Memory B cell (primary cell): Measurements from ENCODE around the gene SUMO3.

Experiments
- ATAC-seq: fragments of 150-1000 bp; cut with Tn5 transposase; 2 replicates; pipeline ENCODE4 v1.10.0; 2021; ENCODE audit warnings: low read depth, mild to moderate bottlenecking, moderate library complexity
- DNase-seq, 2 donors: peaks; one replicate each; pipeline ENCODE4 v3.0.0; 2022; ENCODE audit warnings: low spot score in 2 of 2
- H3K27ac Mint-ChIP-seq: one replicate; pipeline ENCODE4 v1.8.0; 2022; ENCODE audit warnings: mild to moderate bottlenecking, moderate library complexity, mixed read lengths
- H3K27me3 Mint-ChIP-seq: one replicate; pipeline ENCODE4 v1.8.0; 2022; ENCODE audit warnings: mixed read lengths
- H3K36me3 Mint-ChIP-seq: one replicate; pipeline ENCODE4 v1.8.0; 2022; ENCODE audit warnings: mild to moderate bottlenecking, mixed read lengths
- H3K4me1 Mint-ChIP-seq: one replicate; pipeline ENCODE4 v1.8.0; 2022; ENCODE audit warnings: mixed read lengths
- H3K4me3 Mint-ChIP-seq: one replicate; pipeline ENCODE4 v1.8.0; 2022; ENCODE audit warnings: mild to moderate bottlenecking, moderate library complexity, mixed read lengths
- H3K9me3 Mint-ChIP-seq: one replicate; pipeline ENCODE4 v1.8.0; 2022; ENCODE audit warnings: mixed read lengths

The SUMO3 gene

DNA sequence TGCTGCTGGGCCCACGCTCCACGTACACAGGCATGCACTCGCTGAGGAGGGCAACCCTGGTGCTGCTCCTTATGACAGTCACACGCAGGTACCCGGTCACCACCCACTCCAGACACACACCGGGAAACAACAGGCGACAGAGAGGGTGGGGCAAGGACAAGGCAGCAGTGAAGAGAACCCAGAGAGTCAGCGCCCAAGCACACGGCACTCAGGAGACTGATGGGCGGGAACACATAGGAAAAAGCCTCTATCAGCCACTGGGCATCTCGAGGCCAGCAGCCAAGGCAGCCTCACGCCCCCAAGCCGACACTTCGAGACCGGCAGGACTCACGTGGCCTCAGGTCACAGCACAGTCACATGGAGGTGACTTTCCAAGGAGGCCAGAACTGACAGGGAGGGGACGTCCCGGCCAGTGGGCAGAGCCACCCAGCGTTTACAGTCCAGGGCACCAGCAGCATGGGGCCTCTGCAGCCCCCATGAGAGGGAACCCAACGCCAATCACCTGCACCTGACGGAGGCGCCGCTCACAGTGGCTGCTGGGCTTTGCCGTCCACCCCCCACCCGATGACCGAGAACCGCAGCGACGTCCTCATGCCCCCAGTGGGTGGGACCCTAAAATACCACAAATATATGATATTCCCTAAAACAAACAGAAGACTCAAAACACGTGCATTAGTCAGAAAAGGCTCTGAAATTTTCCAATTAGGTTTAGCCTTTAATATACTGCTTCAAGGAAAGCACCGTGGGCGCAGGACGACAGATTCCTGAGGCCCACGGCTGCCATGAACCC is 35.9 kb upstream of the SUMO3 start:
- no peak overlapping the region for H3K4me3 Mint-ChIP-seq
- no peak overlapping the region for H3K27ac Mint-ChIP-seq
- H3K9me3 Mint-ChIP-seq: no peaks in the 10 kb centered on the region
- DNase-seq (no peak), ATAC-seq (no peak)
- H3K27me3 Mint-ChIP-seq: no peaks in the 10 kb centered on the region
- H3K4me1 Mint-ChIP-seq: no peaks in the 10 kb centered on the region
- H3K36me3 Mint-ChIP-seq: peaks cover 23% of the 10 kb centered on the region

DNA sequence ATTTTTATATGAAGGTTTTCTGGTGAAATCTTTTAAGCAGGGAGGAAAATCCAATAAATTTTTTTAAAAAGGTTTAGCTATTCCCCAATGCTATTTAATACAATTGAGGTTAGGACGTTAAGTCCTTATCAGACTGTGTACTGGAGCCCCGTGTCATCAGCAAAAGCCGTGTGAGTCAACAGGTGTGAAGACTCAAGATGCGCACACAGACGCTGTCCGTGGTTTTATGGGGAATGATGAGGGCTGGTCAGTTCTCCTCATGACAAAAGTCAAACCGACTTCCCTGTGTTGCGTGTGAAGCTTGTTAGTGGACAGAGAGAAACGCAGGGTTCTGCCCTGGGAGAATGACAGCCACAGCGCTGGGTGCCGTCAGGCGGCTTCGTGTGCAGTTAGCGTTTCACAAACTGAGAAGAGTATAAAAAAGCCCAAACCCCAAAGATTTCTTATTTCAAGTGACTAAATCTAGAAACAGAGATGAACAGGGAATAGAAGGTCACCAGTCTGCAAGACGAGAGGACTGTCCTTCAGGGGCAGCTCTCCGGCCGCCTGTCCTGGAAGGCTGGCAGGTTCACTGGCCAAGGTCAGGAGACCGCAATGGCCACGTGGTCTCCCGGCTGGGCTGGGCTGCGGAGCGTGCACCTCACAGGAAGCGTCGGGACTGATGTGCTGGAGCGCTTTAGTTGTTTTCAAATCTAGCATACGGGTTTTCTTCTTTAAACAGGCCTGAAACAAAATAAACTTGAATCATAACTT is 33.2 kb upstream of the SUMO3 start:
- H3K27ac Mint-ChIP-seq: no peak overlapping the region
- no peaks in the 10 kb centered on the region for H3K9me3 Mint-ChIP-seq
- peaks cover 18% of the 10 kb centered on the region for H3K36me3 Mint-ChIP-seq
- ATAC-seq (no peak), DNase-seq (no peak)
- H3K4me1 Mint-ChIP-seq: peaks cover 4% of the 10 kb centered on the region
- H3K4me3 Mint-ChIP-seq: no peak overlapping the region
- H3K27me3 Mint-ChIP-seq: no peaks in the 10 kb centered on the region

DNA sequence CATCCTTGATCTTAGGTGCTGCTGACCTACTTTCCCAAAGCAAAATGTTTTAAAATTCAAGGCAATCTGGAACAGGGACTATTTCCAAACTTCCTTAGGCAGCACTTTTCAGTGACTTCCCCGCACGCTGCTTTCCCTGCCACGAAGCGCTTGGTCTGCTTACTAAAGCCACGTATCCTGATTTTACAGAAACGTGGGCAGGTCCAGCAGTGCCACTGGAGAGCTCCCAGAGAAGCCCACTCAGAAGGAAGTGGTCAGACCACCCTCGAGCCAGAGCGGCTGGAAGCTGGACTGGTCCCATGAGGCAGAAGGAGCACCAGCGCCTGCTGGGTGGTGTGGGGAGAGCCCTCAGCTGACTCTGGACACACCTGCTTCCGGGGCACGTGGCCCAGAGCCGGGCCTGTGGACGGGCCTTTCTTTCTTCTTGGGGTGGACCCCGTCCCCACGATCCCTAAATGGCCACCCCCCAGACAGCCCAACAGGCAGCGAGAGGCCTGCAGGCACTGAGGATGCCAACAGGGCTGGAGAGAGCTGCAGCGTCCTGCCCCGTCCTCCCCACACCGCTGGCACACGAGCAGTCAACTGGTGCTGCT is 32.4 kb upstream of the SUMO3 start:
- H3K36me3 Mint-ChIP-seq: peaks cover 15% of the 10 kb centered on the region
- DNase-seq: no peak
- no peak overlapping the region for H3K27ac Mint-ChIP-seq
- no peak for ATAC-seq
- peaks cover 4% of the 10 kb centered on the region for H3K4me1 Mint-ChIP-seq
- H3K9me3 Mint-ChIP-seq: no peaks in the 10 kb centered on the region
- no peak overlapping the region for H3K4me3 Mint-ChIP-seq
- no peaks in the 10 kb centered on the region for H3K27me3 Mint-ChIP-seq

DNA sequence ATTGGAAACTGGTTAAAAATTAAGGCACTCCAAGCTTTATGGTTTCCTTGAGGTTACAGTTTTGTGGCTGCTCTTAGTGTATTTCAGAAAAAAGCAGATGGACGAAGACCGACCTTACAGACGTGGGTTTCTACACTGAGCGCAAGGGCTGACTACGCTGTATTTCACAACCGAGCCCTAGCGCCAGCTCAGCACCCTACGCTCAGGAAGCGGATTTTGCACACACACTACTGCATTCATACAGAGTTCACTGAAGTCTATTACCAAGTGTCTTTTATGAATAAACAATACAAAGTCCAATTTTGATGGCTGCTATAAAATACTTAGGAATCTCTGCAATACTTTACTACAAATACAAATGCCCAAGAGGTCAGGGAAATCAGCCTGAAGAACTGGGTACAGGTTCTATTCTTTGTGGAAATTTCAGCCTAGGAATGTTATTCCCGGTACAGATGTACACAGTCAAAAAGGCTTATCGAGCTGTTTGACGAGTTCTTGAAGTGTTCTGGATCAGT is 31.8 kb upstream of the SUMO3 start:
- Mint-ChIP-seq H3K9me3 (no peaks in the 10 kb centered on the region), H3K27me3 (peaks cover 1% of the 10 kb centered on the region), H3K36me3 (peaks cover 10% of the 10 kb centered on the region), H3K27ac (no peak overlapping the region), H3K4me3 (no peak overlapping the region), H3K4me1 (peaks cover 4% of the 10 kb centered on the region)
- no peak for DNase-seq
- ATAC-seq: no peak

DNA sequence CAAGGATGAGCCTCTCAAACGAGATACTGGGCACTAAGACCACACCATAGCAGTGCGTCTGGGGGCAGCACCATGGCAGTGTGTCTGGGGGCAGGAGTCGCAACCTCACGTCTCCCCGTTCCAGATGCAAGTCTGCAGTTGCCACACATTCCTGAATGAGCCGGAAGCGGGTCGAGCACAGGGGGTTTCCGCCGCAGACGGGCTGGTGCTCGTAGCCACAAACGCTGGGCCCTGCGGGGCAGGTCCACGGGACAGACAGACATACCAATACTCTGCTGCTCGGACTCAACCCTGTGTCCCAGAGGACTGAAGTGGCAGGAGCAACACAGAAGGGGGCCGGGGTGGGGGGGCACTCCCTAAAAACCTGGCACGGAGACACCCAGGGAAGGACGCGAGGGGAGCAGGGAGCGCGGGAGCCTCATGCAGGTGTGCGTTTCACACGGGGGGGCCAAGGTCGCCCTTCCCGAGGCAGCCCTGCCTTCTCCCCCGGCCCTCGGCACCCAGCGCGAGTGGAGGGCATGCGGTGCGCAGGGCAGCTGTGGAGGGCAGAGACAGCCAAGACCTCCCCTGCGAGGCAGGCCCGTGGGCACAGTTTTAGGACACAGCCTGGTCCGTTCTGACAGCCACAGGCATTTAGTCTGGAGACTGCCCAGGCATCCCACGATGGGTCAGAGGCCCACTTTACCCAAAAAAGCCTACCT is 31.1 kb upstream of the SUMO3 start:
- peaks cover 4% of the 10 kb centered on the region for H3K4me1 Mint-ChIP-seq
- no peak overlapping the region for H3K4me3 Mint-ChIP-seq

DNA sequence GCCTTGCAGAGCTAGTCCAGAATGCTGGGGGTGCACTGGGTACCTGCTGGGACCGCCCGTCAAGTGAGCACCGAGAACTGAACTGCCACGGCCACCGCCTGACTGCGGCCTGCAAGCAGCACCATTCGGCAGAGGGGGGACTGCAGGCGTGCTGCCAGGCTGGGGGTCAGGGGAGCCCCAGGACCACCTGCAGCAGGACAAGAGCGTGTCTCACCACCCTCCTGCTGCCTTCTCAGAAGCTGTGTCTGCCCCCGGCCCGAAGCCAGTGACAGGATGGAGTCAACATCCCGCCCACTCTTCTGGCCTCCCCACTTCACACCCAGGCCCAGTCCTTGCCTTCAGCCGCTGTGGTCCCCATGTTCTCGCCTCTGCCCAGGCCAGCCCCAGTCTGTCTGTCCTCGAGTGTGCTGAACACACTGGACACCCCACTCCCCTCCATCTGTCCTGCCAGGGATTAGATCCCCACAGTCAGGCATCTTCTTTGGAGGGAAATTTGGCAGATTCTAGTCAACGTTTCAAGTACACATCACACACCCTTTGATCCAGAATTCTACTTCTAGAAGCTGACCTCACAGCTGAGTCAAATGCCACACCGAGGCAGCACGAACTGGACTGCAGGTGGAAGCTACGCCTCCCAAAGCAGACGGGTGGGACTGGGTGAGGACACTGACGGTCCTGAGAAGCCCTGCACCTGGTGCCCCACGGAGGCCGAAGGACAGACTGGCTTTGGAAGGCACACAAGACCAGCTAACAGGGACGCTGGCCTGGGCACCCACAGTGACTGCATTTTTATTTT is 29.6 kb upstream of the SUMO3 start:
- no peak for ATAC-seq

More for the DNA sequence above, 31.1 kb upstream of the SUMO3 start:
- no peak overlapping the region for H3K27ac Mint-ChIP-seq
- no peaks in the 10 kb centered on the region for H3K9me3 Mint-ChIP-seq
- DNase-seq (no peak), ATAC-seq (no peak)
- H3K36me3 Mint-ChIP-seq: peaks cover 7% of the 10 kb centered on the region
- peaks cover 3% of the 10 kb centered on the region for H3K27me3 Mint-ChIP-seq

DNA sequence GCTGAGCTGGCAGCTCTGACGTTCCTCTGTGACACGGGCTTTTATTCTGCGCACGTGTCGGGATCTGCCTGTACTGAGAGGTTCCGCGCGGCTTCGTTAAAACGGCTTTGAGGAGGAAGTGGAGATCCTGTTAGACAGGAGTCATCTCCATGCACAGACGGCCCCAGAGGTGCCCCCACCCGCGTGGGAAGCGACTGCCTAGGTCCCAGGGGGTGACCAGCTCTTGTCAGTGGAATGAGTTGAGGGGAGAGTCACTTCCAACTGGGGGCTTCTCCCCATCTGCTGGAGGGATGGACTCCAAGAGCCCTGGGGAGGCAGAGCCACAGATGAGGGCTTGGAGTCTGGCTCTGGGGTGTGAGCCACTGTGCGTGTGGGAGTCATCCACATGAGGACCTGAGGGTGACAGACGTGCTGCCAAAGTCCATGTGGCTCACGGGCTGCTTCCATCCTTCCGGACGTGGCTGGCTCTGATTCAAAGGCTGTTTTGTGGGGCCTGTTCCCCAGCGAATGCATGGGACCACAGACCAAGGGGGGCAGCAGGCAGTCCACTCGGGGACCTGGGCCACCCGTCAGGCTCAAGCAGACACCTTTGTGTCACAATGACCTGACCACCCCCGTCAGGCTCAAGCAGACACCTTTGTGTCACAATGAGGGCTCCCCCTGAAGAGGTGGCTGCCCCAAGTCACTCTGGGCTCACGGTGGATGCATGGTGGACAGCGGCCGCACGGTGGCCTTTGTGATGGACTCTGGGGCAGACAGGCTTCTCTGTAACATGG is 28.8 kb upstream of the SUMO3 start:
- H3K4me1 Mint-ChIP-seq: peaks cover 4% of the 10 kb centered on the region
- H3K9me3 Mint-ChIP-seq: no peaks in the 10 kb centered on the region
- H3K4me3 Mint-ChIP-seq: peak overlapping the region; percentile 54
- DNase-seq: peak in 1 of 2 donors; percentile 33
- ATAC-seq: peak; percentile 80
- H3K27me3 Mint-ChIP-seq: peaks cover 5% of the 10 kb centered on the region
- H3K27ac Mint-ChIP-seq: no peak overlapping the region
- H3K36me3 Mint-ChIP-seq: peaks cover 5% of the 10 kb centered on the region

More for the DNA sequence above, 29.6 kb upstream of the SUMO3 start:
- no peak for DNase-seq
- H3K4me3 Mint-ChIP-seq: peak overlapping the region; percentile 37
- H3K27ac Mint-ChIP-seq: no peak overlapping the region
- H3K27me3 Mint-ChIP-seq: peaks cover 4% of the 10 kb centered on the region
- peaks cover 5% of the 10 kb centered on the region for H3K36me3 Mint-ChIP-seq
- H3K9me3 Mint-ChIP-seq: no peaks in the 10 kb centered on the region
- H3K4me1 Mint-ChIP-seq: peaks cover 4% of the 10 kb centered on the region

DNA sequence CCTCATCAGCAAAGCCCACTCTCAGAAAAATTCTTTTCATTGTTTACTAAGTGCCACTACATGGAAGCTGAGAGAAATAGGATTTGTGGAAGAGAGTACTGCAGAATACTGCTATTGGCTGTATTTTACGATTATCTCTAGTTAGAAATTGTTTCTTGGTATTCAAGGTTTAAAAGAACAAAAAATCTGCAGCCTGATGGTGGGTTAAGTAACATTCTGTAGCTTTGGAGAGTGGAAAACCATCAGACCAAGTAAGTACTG is 28.3 kb upstream of the SUMO3 start:
- H3K27ac Mint-ChIP-seq: no peak overlapping the region
- no peak for DNase-seq
- H3K9me3 Mint-ChIP-seq: no peaks in the 10 kb centered on the region

DNA sequence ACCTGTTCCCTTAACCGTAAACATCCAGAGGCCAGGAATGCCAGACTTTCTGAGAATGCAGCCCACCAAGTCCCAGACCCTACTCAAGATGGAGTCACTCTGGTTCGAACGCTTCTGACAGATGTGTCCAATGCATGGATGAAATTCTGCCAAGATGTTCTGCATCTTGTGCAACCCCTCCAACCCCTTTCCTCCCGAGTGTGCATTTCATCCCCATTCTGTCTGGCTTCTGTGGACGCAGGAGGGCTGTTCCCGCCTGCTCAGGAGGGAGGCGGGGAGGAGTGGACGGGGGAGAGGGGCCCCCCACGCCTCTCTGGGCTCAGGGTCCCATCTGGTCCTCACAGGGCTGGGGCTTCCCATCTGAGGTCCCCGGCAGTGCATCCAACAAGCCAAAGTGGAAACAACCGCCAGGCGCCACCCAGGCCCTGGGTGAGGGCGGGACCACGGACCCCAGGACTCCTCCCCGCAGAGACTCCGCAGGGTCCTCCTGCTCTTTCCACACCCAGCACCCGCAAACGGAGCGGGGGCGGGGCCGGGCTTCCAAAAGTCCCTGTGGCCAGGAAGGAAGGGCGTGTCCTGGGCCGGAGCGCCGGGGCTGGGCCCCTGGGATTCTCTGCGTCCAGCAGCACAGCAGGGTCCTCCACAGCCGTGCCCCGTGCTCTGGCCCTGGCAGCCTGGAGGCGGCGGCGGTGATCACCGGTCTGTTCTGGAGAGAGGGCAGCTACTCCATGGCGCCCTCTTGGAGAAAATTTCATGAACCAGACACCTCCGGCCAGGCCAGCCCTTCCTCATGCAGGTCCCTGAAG is 27.8 kb upstream of the SUMO3 start:
- Mint-ChIP-seq H3K4me1 (peaks cover 4% of the 10 kb centered on the region), H3K27me3 (peaks cover 7% of the 10 kb centered on the region), H3K27ac (no peak overlapping the region), H3K36me3 (peaks cover 2% of the 10 kb centered on the region), H3K9me3 (no peaks in the 10 kb centered on the region), H3K4me3 (peak overlapping the region; percentile 54)
- DNase-seq (peak; percentile 9 to 31), ATAC-seq (peak; percentile 57)

More for the DNA sequence above, 28.3 kb upstream of the SUMO3 start:
- H3K4me3 Mint-ChIP-seq: peak overlapping the region; percentile 54
- no peak for ATAC-seq
- H3K36me3 Mint-ChIP-seq: peaks cover 5% of the 10 kb centered on the region
- peaks cover 7% of the 10 kb centered on the region for H3K27me3 Mint-ChIP-seq
- H3K4me1 Mint-ChIP-seq: peaks cover 4% of the 10 kb centered on the region

DNA sequence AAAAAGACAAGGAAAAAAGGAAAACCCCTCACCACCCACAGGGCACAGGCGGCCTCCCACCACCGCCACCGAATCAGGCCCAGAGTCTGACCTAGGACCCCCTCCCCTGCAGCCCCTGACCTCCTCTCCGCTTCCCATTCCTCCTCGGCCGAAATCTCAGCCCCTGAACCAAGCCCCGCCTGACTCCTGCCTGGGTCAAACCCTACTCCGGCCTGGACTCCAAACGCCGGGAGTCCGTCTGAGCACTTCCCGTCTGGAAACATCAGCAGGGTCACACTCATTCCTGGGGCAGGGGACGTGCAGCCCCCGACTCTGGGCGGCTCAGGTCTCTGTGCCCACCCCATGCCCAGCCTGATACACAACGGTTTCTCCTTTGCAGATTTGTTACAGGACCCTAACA is 26.4 kb upstream of the SUMO3 start:
- Mint-ChIP-seq H3K27ac (no peak overlapping the region), H3K4me3 (no peak overlapping the region), H3K4me1 (peaks cover 4% of the 10 kb centered on the region), H3K9me3 (no peaks in the 10 kb centered on the region), H3K36me3 (peaks cover 2% of the 10 kb centered on the region), H3K27me3 (peaks cover 8% of the 10 kb centered on the region)
- no peak for DNase-seq
- ATAC-seq: no peak

DNA sequence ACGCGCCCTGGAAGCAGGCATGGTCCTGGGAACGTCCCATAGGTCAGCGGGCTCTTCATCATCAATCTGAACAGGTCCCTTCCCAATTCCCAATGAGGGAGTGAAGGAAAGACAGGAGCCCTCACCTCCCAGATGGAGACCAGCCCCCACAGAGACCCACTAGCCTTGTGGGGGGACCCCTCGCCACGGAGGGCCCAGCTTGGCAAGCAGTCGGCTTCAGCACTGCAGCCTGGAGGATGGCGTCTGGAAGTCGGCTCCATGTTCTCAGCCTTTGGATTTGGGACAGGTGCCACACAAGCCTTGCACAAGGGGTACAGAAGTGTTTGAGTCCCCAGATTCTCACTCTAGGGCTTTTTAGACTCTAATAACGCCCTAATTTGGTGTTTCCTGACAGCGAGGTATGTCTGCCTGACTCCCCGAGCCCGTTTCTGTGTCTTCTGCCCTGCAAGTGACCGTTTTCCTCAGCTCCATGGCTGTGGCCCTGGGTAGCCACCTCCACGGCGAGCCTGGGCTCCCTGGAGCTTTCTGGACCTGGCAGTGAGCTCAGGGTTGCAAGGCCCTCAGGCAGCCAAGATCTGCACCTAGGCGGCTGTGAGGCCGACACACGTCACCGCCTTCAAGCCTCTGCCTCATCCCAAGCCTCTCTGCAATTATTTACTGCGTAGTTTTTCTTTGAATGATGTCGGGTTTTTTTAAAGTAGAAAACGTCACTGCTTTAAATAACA is 25.0 kb upstream of the SUMO3 start:
- DNase-seq (no peak), ATAC-seq (no peak)
- no peak overlapping the region for H3K27ac Mint-ChIP-seq
- peaks cover 14% of the 10 kb centered on the region for H3K27me3 Mint-ChIP-seq
- no peak overlapping the region for H3K4me3 Mint-ChIP-seq
- peaks cover 4% of the 10 kb centered on the region for H3K4me1 Mint-ChIP-seq
- no peaks in the 10 kb centered on the region for H3K36me3 Mint-ChIP-seq
- H3K9me3 Mint-ChIP-seq: no peaks in the 10 kb centered on the region

DNA sequence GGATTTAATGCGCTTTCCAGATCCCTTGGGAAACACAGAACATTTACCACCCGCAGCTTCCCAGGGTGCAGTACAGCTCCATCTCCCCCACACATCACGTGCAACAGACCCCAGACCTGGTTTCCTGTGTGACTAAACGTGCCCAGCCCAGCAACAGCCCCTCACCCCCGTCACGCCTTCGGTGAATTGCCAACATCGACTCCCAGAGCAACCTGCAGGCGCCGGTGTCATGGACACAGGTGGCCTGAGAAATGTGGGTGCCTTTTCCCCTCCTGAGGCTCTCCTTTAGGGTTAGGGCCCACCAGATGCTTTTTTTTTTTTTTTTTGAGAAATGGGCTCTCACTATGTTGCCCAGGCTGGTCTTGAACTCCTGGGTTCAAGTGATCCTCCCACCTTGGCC is 24.2 kb upstream of the SUMO3 start:
- Mint-ChIP-seq H3K4me1 (peaks cover 4% of the 10 kb centered on the region), H3K4me3 (no peak overlapping the region), H3K36me3 (no peaks in the 10 kb centered on the region), H3K9me3 (no peaks in the 10 kb centered on the region), H3K27ac (no peak overlapping the region), H3K27me3 (peaks cover 16% of the 10 kb centered on the region)
- no peak for DNase-seq
- ATAC-seq: no peak
